HG02943 (cell line): ENCODE measurements around the gene RABL6.
"Not testable (repeated sequence)": the region's sequence is repeated elsewhere in the genome, so short reads cannot be mapped to it uniquely, and the experiment has no call there.

Source experiments
- ATAC-seq: cut with Tn5 transposase; IDR thresholded peaks from one replicate; pipeline ENCODE4 v1.9.1; 2021; ENCODE audit warnings: mild to moderate bottlenecking, low read depth, moderate library complexity; ENCODE audit not compliant: unreplicated experiment

Gene RABL6

DNA sequence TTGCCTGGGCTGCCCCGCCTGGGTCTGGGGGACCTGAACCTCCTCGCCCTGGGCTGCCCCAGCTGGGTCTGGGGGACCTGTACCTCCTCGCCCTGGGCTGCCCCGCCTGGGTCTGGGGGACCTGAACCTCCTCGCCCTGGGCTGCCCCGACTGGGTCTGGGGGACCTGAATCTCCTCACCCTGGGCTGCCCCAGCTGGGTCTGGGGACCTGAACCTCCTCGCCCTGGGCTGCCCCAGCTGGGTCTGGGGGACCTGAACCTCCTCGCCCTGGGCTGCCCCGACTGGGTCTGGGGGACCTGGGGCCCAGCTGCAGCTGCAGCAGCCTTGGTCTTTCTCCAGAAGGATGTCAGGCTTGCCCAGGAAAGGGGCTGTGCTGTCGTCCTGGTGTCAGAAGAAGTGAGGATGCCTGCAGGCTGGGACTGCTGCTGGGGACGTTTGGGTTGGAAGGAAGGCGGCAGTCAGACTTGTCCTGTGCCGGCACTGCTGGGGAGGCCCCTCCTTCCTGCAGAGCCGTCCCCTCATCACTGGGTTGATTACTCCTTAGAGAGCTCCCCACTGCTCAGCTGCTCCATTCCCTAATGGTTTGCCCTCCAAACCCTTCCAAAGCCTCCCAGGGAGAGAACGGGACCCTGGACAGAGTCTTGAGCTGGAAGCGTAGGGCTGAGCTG lies 25.8 kb downstream of the RABL6 start:
- not testable (repeated sequence) for ATAC-seq

DNA sequence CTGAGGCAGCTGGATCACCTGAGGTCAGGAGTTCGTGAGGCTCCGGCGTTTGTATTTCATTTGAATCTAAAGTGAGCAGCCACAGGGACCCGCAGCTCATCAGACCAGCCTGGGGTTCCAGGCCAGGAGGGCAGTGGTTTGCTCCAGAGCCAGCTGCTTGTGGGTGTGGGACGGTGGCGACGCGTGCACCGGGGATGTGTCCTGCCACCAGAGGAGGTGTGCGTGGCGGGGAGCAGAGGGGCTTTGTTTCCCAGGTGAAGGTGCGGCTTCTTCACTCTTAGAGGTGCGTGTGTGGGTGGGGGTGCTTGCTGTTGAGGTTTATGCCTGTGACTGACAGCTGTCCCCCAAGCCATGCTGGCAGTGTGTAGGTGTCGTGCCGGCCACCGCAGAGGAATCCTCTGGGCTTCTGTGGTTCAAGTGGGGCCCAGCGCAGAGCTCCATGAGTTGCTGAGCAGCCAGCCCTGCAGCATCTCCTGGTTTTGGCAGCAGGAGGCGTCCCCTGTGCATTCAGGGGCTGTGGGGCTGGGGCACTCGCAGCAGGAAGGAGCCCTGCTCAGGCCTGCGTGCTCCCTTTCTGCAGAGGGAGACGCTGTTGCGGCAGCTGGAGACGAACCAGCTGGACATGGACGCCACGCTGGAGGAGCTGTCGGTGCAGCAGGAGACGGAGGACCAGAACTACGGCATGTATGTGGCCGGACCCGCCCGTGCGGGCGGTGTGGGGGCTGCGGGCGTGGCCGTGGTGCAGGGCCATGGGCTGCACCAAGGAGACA lies 27.6 kb downstream of the RABL6 start:
- ATAC-seq, result no peak

- ATAC-seq, result no peak
These were observed 28.5 kb downstream of the RABL6 start for GRCh38 chr9:136835932-136836904.

DNA sequence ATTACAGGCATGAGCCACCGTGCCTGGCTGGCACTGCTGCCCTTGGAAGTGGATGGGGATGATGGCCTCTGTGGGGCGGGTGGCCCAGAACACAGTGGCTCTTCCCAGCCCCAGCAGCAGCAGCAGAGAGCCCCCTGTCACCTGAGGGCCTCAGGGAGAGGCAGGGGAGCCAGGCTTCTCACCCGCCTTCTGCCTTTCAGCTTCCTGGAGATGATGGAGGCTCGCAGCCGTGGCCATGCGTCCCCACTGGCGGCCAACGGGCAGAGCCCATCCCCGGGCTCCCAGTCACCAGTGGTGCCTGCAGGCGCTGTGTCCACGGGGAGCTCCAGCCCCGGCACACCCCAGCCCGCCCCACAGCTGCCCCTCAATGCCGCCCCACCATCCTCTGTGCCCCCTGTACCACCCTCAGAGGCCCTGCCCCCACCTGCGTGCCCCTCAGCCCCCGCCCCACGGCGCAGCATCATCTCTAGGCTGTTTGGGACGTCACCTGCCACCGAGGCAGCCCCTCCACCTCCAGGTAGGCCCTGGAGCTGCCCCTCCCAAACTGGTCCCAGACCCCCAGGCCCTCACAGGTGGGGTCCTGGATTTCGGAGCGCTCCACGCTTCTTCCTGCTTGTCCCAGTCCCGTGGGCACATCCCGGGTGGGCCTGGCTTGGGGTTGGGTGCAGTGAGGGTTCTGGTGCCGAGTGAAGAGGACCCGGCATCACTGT lies 29.6 kb downstream of the RABL6 start:
- ATAC-seq, result no peak

DNA sequence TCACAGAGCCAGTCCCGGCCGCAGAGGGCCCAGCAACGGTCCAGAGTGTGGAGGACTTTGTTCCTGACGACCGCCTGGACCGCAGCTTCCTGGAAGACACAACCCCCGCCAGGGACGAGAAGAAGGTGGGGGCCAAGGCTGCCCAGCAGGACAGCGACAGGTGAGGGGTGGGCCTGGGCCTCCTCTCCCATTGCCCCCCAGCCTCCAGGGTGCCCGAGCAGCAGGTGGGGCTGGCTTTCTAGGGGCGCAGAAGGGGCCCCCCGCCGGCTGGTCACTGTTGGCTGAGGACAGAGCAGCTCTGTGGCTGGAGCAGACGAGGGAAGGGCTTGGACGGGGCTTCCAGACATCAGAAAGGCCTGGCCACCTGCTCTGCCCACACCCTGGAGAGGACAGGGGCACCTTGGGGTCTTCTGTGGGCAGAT lies 30.1 kb downstream of the RABL6 start:
- ATAC-seq, result not testable (repeated sequence)

GRCh38 chr9:136838314-136839228 lies 30.8 kb downstream of the RABL6 start:
- no peak for ATAC-seq

GRCh38 chr9:136839229-136840139 lies 31.7 kb downstream of the RABL6 start:
- no peak for ATAC-seq

- no peak for ATAC-seq
These were observed 32.6 kb downstream of the RABL6 start for GRCh38 chr9:136840140-136840876.

DNA sequence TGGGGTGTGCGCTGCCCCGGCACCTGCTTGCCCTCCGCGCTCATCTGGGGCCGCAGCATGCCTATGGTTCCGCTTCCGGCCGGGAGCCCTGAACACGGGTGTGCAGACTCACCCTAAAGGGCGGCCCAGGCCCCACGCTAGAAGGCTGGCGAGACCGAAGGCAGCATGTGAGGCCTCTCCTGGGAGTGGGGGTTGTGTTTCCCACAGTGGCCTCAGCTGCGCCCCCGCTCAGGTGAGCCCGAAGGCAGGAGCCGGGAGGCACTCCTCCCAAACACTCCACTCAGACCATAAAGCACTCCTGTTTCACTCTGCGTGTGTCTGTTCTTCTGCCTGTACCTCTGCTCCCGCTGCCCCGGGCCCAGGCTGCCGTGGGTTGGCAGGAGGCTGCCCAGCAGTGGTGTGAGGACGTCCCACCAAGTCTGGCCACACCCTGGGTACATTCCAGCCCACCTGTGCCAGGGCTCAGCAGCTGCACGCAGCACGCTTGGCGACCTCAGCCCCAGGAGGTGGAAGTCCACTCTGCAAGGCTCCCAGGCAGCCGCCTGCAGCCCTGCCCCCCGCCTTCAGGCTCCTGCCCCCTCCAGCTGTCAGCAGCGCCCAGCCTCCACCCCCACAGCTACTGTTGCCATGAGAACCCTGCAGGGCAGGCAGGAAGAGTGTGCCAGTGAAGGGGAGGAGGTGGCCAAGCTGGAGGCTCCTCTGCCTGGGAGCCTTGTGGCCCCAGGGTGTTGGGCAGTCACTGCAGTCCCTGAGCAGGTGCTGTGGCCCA lies 33.3 kb downstream of the RABL6 start:
- ATAC-seq, result no peak

DNA sequence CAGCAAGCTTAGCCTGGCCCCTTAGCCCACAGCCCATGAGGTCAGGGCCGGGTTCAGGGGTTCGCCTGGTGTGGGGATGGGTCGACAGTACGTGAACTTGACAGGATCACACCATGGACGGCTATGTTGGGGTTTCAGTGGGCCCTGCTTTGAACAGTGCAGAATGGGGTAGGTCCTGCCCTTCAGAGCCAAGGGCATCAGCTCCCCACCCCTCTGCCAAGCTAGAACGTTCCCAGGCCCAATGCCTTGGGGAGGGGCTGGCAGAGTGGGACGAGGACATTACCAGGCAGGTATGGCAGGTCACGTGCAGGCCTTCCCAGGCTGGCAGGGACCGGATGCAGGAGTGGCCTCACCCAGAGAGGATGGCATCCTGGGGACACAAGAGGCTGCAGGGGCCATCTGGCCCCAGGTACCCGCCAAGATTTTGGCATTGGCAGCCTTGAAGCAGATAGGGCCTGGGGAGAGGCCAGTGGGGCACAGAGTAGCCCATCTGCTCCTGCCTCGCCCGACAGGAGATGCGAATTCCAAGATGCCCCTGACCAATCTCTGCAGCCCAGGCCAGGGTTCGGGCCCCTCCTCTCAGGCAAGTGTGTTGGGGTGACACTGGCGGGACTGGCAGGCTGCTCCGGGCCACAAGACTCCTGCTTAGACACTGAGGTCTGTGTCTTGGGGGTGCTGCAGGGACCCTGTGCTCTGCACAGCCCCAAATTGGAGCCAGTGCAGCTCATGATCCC lies 34.1 kb downstream of the RABL6 start:
- not testable (repeated sequence) for ATAC-seq

GRCh38 chr9:136842380-136842948 lies 34.7 kb downstream of the RABL6 start, which contains the start of gene AJM1:
Gene AJM1, plus strand, starts transcription at chr9:136842478. Its CDS starts 1,937 bp downstream, at chr9:136844415.
- ATAC-seq, result peak; percentile 45

DNA sequence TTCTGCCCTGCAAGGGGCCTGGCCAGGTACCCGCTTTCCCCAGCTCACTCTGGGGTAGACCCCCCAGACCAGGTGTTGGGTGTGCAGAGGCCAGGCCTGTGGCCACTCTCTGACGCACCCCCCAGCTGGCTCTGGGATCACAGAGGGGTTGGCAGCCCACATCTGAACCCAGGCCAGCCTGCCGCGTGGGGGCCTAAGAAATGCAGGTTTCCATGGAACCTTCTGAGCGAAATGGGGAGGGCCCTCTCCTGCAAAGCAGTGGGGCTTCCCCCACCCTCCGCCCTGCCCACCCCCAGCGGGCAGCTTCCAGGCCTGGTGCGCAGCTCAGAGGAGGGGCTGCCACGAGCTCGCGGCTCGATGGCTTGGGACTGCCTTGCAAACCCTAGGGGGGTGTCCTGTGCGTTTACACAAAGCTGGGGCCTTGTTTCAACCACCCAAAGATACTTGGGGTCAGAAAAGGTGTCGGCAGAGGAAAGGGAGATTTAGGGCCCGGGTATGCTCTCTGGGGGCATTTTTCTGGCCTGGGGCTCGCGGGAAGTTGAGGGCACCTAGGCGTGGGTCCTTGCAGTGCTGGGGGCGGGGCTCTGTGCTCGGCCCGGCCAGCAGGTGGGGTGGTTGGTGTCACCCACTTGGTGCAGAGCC lies 35.5 kb downstream of the RABL6 start:
- ATAC-seq, result not testable (repeated sequence)

DNA sequence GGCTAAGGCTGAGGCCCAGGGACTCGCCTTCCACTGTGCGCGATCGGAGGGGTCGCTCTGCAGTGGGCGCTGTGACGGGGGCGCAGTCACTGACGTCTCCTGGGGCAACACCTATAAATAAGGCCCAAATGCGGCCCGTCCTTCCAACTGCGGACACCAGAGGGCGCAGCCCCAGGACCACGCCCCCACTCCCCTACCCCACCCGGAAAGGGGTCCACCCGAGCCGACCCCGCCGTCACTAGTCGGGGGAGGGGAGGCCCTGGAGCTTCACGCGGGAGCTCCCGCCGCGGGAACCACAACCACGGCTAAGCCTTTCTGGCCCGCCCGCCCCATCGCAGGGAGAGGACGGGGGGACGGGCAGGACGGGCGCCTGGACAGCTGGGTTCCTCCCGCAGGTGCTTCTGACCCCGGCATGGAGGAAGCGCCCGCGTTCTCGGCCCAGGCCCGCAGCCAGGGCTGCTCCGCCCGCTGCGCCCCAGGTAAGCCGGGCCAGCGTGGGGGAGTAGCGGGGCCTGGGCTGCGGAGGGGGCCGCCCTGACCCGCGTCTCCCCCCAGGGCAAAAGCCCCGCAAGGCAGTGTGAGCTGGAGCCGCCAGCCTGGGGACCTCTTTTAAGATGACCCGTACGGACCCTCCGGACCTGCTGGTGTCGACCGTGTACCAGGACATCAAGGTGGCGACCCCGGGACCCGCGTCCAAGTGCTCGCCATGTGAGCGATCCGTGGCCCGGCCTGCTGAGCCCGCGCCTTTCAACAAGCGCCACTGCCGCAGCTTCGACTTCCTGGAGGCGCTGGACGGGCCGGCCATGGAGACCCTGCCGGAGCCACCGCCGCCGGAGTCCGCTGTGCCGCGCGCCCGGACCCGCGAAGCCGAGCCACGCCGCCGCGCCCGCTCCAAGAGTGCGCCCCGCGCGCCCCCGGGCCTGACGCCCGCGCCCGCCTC lies 36.3 kb downstream of the RABL6 start:
- not testable (repeated sequence) for ATAC-seq
